Progenitor cell of endocrine pancreas (in vitro differentiated cells): ENCODE results near the gene PRKRA. TPM values are rescaled to one million over a fixed set of nuclear protein-coding genes. Genes with fewer than 3 reads are reported as not detected.
"Not testable (repeated sequence)": the region's sequence is repeated elsewhere in the genome, so short reads cannot be mapped to it uniquely, and the experiment has no call there.

ENCODE experiments used
- DNase-seq: peaks from one replicate; pipeline ENCODE4 v3.0.0; 2021; ENCODE audit warnings: low spot score; ENCODE audit not compliant: unreplicated experiment
- H3K27ac Mint-ChIP-seq: 2 replicates; pipeline ENCODE4 v1.8.0; 2021; ENCODE audit warnings: mild to moderate bottlenecking, moderate library complexity, mixed read lengths
- H3K27me3 Mint-ChIP-seq: 2 replicates; pipeline ENCODE4 v1.8.0; 2021; ENCODE audit warnings: mixed read lengths
- H3K36me3 Mint-ChIP-seq: 2 replicates; pipeline ENCODE4 v1.8.0; 2022; ENCODE audit warnings: mixed read lengths; ENCODE audit not compliant: insufficient read depth
- H3K4me1 Mint-ChIP-seq: 2 replicates; pipeline ENCODE4 v1.8.0; 2021; ENCODE audit warnings: low read depth, mixed read lengths
- H3K4me3 Mint-ChIP-seq: 2 replicates; pipeline ENCODE4 v1.8.0; 2021; ENCODE audit warnings: low read depth, mild to moderate bottlenecking, moderate library complexity, mixed read lengths
- H3K9me3 Mint-ChIP-seq: 2 replicates; pipeline ENCODE4 v1.8.0; 2021; ENCODE audit warnings: low read depth, mixed read lengths
- CTCF ChIP-seq: fragments of 200-600 bp; sonication (generic); IDR thresholded peaks from one replicate; pipeline ENCODE4 v1.5.0; 2021; ENCODE audit warnings: antibody characterized with exemption, mild to moderate bottlenecking; ENCODE audit not compliant: unreplicated experiment
- total RNA-seq: library from RNA; stranded (reverse); gene quantifications from 2 replicates; pipeline ENCODE4 v1.2.1, GENCODE V29; 2021

PRKRA gene
- total RNA-seq, 1 donor from 2014 or later: 92.1 TPM

DNA sequence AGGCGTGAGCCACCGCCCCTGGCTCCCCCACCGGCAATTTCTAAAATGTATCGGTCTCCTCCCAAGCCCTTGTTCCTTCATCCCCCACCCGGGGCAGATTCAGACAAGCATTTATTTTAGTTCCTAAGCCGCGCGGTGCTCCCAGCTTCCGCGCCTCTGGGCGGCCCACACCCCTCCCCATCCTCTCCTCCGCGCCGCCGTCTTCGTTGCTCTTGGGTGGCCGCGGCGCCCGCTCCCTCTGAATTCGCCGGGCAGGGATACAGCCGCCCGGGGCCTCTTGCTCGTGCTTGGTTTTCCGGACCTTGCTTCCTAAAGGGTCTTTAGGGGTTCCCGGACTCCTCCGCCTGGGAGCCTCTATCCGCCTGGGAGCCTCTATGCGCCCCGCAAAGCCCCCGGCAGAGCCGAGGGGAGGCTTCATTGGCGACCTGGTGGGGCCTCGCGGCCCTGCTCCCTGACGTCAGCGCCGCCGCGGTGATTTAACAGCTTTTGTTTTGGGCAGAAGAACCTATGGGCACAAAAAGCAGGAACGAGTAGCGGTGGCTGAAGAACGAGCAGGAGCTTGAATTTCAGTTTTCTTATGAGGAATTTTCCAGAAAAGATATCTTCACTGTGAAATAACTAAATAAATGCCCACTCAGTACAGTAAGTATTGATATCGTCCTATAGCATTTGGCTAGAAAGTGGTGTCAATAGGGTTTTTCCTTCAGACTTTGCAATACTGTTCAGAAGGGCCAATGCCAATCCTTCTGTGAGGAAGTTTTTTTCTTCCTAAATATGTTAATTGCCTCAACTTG, 37.3 kb downstream of the PRKRA start:
- Mint-ChIP-seq H3K27ac (peak overlapping the region; percentile 99), H3K9me3 (no peaks in the 10 kb centered on the region), H3K4me1 (peaks cover 10% of the 10 kb centered on the region), H3K27me3 (no peaks in the 10 kb centered on the region), H3K4me3 (peak overlapping the region; percentile 93), H3K36me3 (no peaks in the 10 kb centered on the region)
- TF ChIP-seq CTCF: no peak
- peak; percentile 59 for DNase-seq

GRCh38 chr2:178412453-178412852, 38.5 kb downstream of the PRKRA start:
- H3K27ac Mint-ChIP-seq, DNase-seq, H3K27me3 Mint-ChIP-seq, H3K9me3 Mint-ChIP-seq, H3K36me3 Mint-ChIP-seq, H3K4me3 Mint-ChIP-seq: not testable (repeated sequence)
- H3K4me1 Mint-ChIP-seq: peaks cover 10% of the 10 kb centered on the region

DNA sequence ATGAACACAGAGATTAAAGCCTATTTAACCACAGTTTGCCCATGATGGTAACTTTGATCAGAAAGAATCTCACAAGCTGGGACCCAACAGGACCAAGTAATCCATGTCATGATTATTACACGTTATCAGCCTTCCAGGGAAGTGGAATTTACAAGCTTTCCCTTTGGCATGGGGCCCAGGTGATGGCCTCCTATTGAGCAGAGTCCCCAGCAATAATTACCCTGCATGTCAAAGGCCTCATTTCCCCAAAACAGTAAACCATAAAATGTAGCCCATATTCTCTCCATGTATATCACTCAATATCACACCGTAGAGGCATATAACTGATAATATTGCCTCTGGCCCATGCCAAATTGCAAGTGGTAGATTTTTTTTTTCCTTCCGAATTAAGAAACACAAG, 38.9 kb downstream of the PRKRA start:
- no peaks in the 10 kb centered on the region for H3K27me3 Mint-ChIP-seq
- H3K27ac Mint-ChIP-seq: no peak overlapping the region
- no peak for TF ChIP-seq CTCF
- H3K4me1 Mint-ChIP-seq: peaks cover 10% of the 10 kb centered on the region
- H3K9me3 Mint-ChIP-seq: no peaks in the 10 kb centered on the region
- DNase-seq: no peak
- no peaks in the 10 kb centered on the region for H3K36me3 Mint-ChIP-seq
- H3K4me3 Mint-ChIP-seq: peak overlapping the region; percentile 21

DNA sequence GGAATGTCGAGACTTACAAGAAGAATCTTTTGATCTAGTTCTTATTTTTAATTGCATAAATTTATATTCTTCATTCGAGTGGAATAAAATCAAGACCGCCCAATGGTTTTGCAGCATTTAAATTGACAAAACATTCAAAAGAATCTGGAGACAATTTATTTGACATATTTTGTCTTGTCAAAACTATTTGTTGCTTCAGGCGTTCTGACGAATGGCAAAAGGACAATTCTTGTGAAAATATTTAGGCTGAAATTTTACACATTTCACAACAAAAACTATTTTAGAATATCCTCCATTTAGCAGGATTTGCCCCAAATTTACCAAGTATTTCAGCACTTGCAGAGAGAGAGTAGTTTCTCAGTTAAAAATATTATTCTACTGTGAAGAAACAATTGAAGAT, 41.7 kb downstream of the PRKRA start:
- Mint-ChIP-seq H3K36me3 (no peaks in the 10 kb centered on the region), H3K27ac (no peak overlapping the region), H3K4me3 (no peak overlapping the region)

GRCh38 chr2:178404368-178404767, 46.6 kb downstream of the PRKRA start:
- Mint-ChIP-seq H3K36me3 (no peaks in the 10 kb centered on the region), H3K27me3 (no peaks in the 10 kb centered on the region), H3K4me3 (no peak overlapping the region), H3K4me1 (no peaks in the 10 kb centered on the region), H3K9me3 (no peaks in the 10 kb centered on the region), H3K27ac (no peak overlapping the region)
- no peak for TF ChIP-seq CTCF
- DNase-seq: no peak

More for the DNA sequence above, 41.7 kb downstream of the PRKRA start:
- Mint-ChIP-seq H3K4me1 (peaks cover 4% of the 10 kb centered on the region), H3K9me3 (no peaks in the 10 kb centered on the region), H3K27me3 (no peaks in the 10 kb centered on the region)
- DNase-seq: no peak
- TF ChIP-seq CTCF: no peak

DNA sequence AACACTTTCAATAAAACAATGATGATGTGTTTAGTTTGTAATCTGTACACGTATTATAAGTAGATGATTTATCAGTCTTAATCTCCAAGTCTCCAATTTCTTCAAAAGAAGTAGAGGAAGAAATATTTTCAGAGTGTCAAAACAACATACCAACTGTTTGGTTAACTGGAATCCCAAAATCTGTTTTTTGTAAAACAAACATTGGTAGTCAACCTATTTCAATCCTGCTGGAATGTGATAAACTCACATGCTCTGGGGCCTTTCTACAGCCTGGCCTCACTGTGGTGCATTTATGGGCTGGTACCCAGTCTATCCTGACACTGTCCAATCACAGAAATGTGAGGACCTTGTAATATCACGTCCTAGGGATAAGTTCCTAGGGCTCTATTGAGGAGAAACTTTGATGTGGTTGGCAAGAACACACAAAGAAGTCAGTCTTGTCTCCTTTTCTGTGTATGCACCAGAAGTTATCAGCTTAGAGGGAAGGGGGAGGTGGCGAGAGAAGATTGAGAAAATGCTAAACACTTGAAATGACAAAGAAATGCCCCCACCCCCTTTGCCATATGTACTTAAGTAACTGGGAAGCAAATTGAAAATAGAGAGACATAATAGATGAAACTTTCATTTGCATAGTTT, 47.2 kb downstream of the PRKRA start:
- H3K27me3 Mint-ChIP-seq: no peaks in the 10 kb centered on the region
- DNase-seq: no peak
- no peaks in the 10 kb centered on the region for H3K4me1 Mint-ChIP-seq
- no peak overlapping the region for H3K4me3 Mint-ChIP-seq
- TF ChIP-seq CTCF: no peak
- H3K9me3 Mint-ChIP-seq: no peaks in the 10 kb centered on the region
- no peak overlapping the region for H3K27ac Mint-ChIP-seq
- no peaks in the 10 kb centered on the region for H3K36me3 Mint-ChIP-seq
